Cardiac muscle cell (in vitro differentiated cells and primary cell): ENCODE measurements around the gene CDCP2. TPM values are rescaled to one million over a fixed set of nuclear protein-coding genes. Genes with fewer than 3 reads are reported as not detected.

ENCODE experiments used
- DNase-seq, 2 donors: peaks; one replicate each; pipeline versions ENCODE4 v3.0.0 to v3.0.0-alpha.2; 2010 to 2017; ENCODE audit warnings: low read depth in 1 of 2, low spot score in 1 of 2
- H3K27ac ChIP-seq: fragments of 200-600 bp; sonication (generic); 2 replicates; pipeline ENCODE4 v1.5.1; 2016
- H3K27me3 ChIP-seq: fragments of 200-600 bp; sonication (generic); 2 replicates; pipeline ENCODE4 v1.6.0; 2016; ENCODE audit warnings: control low read depth
- H3K36me3 ChIP-seq: fragments of 200-600 bp; sonication (generic); 2 replicates; pipeline ENCODE4 v1.5.1; 2016; ENCODE audit warnings: control low read depth
- H3K4me1 ChIP-seq: fragments of 200-600 bp; sonication (generic); 2 replicates; pipeline ENCODE4 v1.8.1; 2017; ENCODE audit warnings: low read depth, mild to moderate bottlenecking, mixed run types
- H3K4me3 ChIP-seq: fragments of 200-600 bp; sonication (generic); 2 replicates; pipeline ENCODE4 v1.5.1; 2016; ENCODE audit warnings: mild to moderate bottlenecking
- H3K9me3 ChIP-seq: fragments of 200-600 bp; sonication (generic); 2 replicates; pipeline ENCODE4 v1.5.1; 2017; ENCODE audit warnings: low read depth, mild to moderate bottlenecking, control low read depth
- CTCF ChIP-seq: IDR thresholded peaks from 2 replicates; pipeline ENCODE4 v1.5.1; 2012; ENCODE audit warnings: low read depth, mild to moderate bottlenecking, low read length
- polyA plus RNA-seq: library from polyadenylated mRNA; unstranded; fragments of >200 nt; fragmentation: Nextera tagmentation; extraction: Ambion mirVana; gene quantifications from 2 replicates; pipeline ENCODE4 v1.2.1, GENCODE V29; 2016
- total RNA-seq: library from RNA; depleted of rRNA; stranded (reverse); fragments of >200 nt; gene quantifications from 2 replicates; pipeline ENCODE4 v1.2.3, GENCODE V29; 2016

Gene CDCP2
- total and polyA plus RNA-seq, 2 experiments from 2014 or later, result 0.06 TPM; not detected in 1

- Histone ChIP-seq H3K27me3 (no peaks in the 10 kb centered on the region), H3K9me3 (no peaks in the 10 kb centered on the region), H3K4me3 (no peak overlapping the region), H3K27ac (no peak overlapping the region), H3K36me3 (no peaks in the 10 kb centered on the region), H3K4me1 (no peaks in the 10 kb centered on the region)
- TF ChIP-seq CTCF, result no peak
- DNase-seq, result no peak
Measured at GRCh38 chr1:54160351-54160750, 7.6 kb upstream of the CDCP2 start.

GRCh38 chr1:54159733-54160316 is 7.0 kb upstream of the CDCP2 start:
- no peak for DNase-seq
- H3K27me3 ChIP-seq, result no peaks in the 10 kb centered on the region
- no peak overlapping the region for H3K4me3 ChIP-seq
- no peaks in the 10 kb centered on the region for H3K9me3 ChIP-seq
- TF ChIP-seq CTCF, result no peak
- no peak overlapping the region for H3K27ac ChIP-seq
- H3K4me1 ChIP-seq, result no peaks in the 10 kb centered on the region
- no peaks in the 10 kb centered on the region for H3K36me3 ChIP-seq

GRCh38 chr1:54158071-54158470 is 5.3 kb upstream of the CDCP2 start:
- no peak overlapping the region for H3K4me3 ChIP-seq
- no peaks in the 10 kb centered on the region for H3K36me3 ChIP-seq
- no peaks in the 10 kb centered on the region for H3K27me3 ChIP-seq
- no peak for TF ChIP-seq CTCF
- no peaks in the 10 kb centered on the region for H3K4me1 ChIP-seq
- DNase-seq, result no peak
- no peaks in the 10 kb centered on the region for H3K9me3 ChIP-seq
- no peak overlapping the region for H3K27ac ChIP-seq

DNA sequence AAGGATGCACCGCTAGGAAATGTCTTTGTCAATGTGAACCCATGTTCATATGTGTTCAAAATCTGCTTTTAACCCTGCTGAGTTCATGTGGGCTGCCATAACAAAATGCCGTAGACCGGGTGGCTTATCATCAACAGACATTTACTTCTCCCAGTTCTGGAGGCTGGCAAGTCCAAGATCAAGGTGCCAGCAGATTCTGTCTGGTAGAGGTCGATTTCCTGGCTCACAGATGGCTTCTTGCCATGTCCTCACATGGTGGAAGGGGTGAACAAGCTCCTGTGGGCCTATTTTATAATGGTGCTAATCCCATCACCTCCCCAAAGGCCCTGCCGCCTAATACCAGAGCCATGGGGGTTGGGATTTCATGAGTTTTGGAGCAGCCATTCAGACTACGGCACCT is 4.6 kb upstream of the CDCP2 start:
- no peaks in the 10 kb centered on the region for H3K4me1 ChIP-seq
- H3K4me3 ChIP-seq, result no peak overlapping the region
- TF ChIP-seq CTCF, result no peak
- no peaks in the 10 kb centered on the region for H3K27me3 ChIP-seq
- H3K36me3 ChIP-seq, result no peaks in the 10 kb centered on the region
- H3K9me3 ChIP-seq, result no peaks in the 10 kb centered on the region
- DNase-seq, result no peak
- H3K27ac ChIP-seq, result no peak overlapping the region

DNA sequence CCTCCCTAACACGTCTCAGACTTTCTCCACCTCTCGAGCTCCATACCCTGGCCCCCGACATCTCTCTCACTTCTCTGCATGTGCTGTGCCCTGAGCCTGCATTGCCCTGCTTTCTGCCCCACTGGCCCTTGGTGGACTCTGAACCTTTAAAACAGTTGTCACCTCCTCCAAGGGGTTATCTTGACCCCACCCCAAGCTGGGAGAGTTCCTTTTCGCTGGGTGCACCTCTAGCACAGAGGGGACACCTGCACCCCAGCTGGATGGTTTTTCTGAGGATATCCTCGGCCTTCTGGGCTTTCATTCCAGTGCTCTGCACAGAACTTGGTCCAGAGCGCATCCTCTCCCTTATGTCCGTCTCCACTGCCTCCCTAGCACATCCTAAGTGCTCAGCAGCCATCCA is 4.2 kb upstream of the CDCP2 start:
- no peak overlapping the region for H3K4me3 ChIP-seq
- no peak for TF ChIP-seq CTCF
- H3K27me3 ChIP-seq, result no peaks in the 10 kb centered on the region
- H3K36me3 ChIP-seq, result no peaks in the 10 kb centered on the region
- H3K27ac ChIP-seq, result no peak overlapping the region
- no peak for DNase-seq
- H3K9me3 ChIP-seq, result no peaks in the 10 kb centered on the region
- H3K4me1 ChIP-seq, result no peaks in the 10 kb centered on the region

DNA sequence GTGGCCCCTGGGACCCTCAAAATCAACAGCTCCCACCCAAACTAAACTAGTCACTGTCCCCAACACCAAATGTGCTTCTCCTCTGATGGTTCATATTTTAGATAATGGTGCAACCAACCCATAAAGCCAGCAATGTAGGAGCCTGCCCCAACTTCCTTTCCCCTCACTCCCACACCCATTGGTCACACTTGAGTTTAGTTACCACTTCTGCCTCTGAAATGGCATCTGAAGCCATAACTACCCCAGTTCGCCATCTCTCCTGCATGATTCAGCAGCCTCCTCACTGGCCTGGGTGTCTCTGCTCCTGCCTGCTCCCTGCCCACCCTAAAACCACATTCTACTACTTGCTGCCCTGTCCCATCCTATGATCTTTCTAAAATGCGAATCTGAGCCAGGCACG is 3.4 kb upstream of the CDCP2 start:
- no peak overlapping the region for H3K4me3 ChIP-seq
- TF ChIP-seq CTCF, result no peak
- no peaks in the 10 kb centered on the region for H3K9me3 ChIP-seq
- H3K27me3 ChIP-seq, result no peaks in the 10 kb centered on the region
- H3K4me1 ChIP-seq, result no peaks in the 10 kb centered on the region
- no peaks in the 10 kb centered on the region for H3K36me3 ChIP-seq
- no peak overlapping the region for H3K27ac ChIP-seq
- no peak for DNase-seq
